HG02798 (cell line): ENCODE data around the gene WEE2.
"Not testable (repeated sequence)": the region's sequence is repeated elsewhere in the genome, so short reads cannot be mapped to it uniquely, and the experiment has no call there.

Experiments
- ATAC-seq: cut with Tn5 transposase; IDR thresholded peaks from one replicate; pipeline ENCODE4 v1.9.1; 2021; ENCODE audit warnings: mild to moderate bottlenecking; ENCODE audit not compliant: unreplicated experiment, poor library complexity

Gene WEE2

GRCh38 chr7:141689072-141689825 is 18.9 kb upstream of the WEE2 start:
- not testable (repeated sequence) for ATAC-seq

DNA sequence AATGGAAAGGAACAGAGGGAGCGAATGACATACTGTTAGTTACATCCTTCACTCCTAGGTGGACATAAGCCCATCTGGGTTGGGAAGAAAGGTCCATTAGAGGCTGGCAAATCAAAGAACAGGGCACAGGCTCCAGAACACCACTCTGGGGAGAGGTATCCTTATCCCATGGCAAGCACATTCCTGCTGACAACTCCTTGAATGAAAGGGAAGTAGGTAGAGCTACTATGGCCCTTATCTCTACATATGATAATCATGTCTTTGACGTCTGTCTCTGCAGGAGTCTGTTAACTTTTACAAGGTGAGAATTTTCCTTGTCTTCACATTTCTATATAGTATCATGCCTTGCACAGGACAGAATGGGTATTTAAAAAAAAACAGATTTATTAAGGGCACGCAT is 16.6 kb upstream of the WEE2 start:
- no peak for ATAC-seq

DNA sequence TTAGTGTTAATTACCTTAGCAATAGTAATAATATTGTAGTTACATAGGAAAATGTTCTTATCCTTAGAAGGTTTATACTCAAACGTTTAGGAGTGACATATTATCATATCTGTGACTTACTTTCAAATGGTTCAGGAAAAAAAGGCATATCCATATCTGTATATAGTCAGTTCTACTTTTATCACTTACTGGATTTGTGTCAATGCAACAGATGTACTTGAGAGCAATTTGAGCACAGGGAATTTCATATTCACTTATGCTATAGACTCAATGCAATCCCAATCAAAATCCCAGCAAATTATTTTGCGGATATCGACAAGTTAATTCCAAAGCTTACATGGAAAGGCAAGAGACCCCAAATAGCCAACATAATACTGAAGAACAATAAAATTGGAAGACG is 16.2 kb upstream of the WEE2 start:
- ATAC-seq, result no peak

GRCh38 chr7:141693082-141693481 is 15.1 kb upstream of the WEE2 start:
- no peak for ATAC-seq

GRCh38 chr7:141695803-141696289 is 12.3 kb upstream of the WEE2 start:
- peak; percentile 33 for ATAC-seq

GRCh38 chr7:141696348-141696747 is 11.8 kb upstream of the WEE2 start:
- no peak for ATAC-seq

GRCh38 chr7:141697211-141697871 is 10.8 kb upstream of the WEE2 start:
- no peak for ATAC-seq

DNA sequence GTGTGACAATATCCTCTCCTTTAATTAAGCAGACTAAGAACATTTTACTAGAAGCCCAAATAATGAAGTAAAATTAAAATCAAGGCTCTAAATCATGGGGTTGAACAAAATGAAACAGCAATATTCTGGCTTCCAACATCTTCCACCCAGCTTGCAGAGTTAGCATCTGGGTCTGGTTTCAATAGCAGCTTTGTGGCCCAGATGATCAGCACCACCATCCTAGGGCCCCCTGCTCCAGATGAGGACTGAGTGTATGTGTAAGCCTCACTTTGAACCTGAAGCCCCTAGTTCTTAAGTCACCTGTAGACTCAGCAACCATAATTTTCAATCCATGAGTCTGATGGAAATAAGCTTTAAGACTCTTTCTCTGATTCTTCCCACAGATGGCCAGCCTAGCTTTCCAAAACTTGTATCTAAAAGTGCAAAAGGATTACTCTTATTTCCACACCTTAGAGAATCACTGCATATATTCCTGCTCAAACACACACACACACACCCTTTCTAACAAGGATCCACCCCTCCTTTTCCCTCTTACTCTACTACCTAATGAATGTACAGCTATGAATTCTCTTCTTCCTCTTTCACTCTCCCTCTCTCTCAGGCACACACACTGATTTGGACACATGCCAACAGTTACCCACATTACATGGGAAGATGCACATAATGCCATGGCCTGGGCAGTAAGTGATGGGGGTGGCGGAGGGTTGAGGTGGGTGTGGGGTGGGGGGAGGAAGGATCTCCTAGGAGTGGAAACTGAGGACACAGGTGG is 9.7 kb upstream of the WEE2 start:
- ATAC-seq, result no peak

DNA sequence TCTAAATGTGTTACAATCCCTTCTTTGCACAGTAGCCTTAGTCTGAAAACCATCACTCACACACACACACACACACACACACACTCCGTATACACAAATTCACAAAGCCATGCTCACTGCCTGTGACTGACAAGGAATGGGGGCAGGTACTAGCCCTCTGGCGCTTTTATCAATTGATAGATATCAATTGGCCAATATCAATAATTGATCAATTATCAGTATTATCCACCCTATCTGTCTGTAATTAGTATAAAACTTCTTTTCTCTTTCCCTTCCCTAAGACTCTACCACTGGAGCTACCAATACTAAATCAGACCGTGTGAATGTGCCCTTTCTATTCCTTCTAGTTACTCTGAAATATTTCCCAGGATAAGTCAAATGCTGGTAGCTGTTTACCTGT is 8.3 kb upstream of the WEE2 start:
- no peak for ATAC-seq

GRCh38 chr7:141700296-141700847 is 7.8 kb upstream of the WEE2 start:
- no peak for ATAC-seq

GRCh38 chr7:141700848-141701371 is 7.2 kb upstream of the WEE2 start:
- no peak for ATAC-seq

DNA sequence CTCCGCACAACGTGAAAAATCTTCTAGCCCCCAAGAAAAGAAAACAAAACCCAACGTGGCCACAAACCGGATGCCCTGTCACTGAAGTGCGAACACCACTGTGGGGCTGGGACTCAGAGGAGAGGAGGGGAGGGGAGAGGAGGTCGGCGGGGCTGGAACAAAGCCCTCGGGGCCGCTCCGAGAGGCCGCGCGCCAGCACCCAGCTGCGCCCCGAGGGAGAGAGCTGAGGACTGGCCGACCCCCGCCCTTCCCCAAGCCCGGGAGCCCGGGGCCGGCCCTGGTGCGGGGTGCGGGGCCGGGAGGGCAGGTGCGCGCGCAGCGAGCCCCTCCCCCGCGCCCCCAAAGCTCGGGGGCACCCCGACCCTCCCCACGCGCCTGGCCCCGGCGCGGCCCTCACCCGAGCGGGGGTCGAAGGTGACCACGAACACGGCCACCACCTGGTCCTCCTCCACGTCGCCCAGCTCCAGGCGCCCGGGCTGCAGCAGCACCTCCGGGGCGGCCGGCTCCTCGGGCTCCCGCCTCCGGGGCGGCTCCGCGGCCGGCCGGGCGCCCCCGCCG is 6.6 kb upstream of the WEE2 start:
- peak; percentile 80 for ATAC-seq

DNA sequence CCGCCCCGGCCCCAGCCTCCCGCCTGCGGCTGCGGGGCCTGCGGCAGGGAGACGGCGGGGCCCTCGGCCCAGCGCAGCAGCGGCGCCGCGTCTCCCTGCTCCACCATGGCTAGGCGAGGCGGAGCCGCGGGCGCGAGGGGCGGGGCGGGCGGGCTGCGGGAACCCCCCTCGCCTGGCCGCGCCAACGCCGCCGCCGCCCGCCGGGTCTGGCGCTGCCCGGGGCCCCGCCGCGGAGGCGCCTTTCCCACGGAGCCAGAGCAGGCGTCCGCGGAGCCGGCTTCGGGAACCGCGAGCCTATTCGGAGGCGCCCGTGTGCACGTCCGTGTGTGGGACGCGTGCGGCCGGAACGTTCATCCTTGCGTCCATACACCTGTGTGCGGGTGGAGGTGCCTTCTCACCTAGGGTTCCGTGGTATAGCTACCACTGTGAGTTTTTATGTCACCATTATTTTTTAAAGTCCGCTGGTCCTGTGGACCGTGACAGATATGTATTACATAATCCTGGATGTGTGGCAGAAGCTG is 6.0 kb upstream of the WEE2 start, which contains the start of gene DENND11:
Gene DENND11, minus strand, starts transcription at position 120 of the 521 bp plus-strand sequence. Its CDS starts 13 bp downstream, at position 107.
- ATAC-seq, result peak; percentile 83

GRCh38 chr7:141702892-141703291 is 5.3 kb upstream of the WEE2 start:
- ATAC-seq, result no peak

GRCh38 chr7:141704112-141704511 is 4.0 kb upstream of the WEE2 start:
- ATAC-seq, result no peak

GRCh38 chr7:141704741-141705140 is 3.4 kb upstream of the WEE2 start:
- no peak for ATAC-seq

DNA sequence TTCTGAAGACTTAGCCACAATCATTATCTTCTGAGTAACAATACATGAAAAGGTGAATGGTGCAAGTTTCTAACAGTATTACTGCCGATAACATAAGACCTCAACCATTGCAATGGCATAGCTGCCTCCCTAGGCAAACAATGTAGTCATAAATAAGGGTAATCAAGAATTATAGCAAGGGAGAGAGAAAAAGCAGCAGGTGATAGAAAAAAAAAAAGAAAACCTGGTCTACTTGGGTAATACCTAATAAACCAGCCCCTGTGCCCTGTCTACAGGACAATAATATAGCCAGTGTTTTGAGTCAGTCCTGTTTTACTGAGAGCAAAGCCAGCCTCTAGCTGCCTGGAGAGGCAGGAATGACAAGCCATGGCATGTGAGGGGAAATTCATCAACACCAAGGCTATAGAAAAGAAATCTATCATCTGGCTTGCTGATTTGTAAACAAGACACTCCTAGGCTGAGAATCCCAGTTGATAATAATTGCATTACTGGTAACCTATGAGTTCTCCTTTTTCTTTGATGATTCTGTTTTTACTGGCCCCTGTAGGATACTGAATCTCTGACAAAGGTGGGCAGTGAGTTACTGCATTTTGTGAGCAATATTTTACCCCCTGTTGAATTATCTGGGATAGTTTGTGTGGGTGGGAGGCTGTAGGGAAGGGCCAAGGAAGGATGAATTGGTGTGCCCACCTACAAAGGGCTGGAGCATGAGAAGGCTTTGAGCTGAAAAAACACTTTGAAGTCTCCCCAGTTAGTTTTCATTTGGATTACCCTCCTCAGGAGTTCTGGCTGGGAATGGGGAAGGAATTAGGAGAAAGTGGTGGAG is 1.7 kb upstream of the WEE2 start:
- no peak for ATAC-seq

- no peak for ATAC-seq
These were observed 1.2 kb downstream of the WEE2 start for GRCh38 chr7:141709318-141709717.

DNA sequence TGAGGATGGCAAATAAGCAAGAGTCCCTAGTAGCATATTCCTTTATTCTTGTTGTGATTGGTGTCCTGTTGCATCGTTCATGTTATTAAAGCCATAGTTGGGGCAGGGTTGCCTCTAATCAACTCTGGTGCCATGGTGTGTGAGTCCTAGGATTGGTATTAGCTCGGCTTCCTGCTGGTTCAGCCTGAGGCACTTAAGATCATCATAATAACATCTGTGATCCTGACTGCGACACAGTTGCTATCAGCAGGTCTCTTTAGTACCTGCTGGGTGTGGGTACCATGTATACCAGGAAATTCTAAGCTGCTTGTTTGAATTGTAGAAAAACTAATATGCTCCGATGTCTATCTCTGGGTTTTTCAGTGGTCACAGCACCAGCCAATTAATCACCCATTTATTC is 1.6 kb downstream of the WEE2 start:
- ATAC-seq, result no peak
